Muscle of leg (tissue), 11 donors: Measurements from ENCODE around the gene OR4S2. TPM values are rescaled to one million over a fixed set of nuclear protein-coding genes. Genes with fewer than 3 reads are reported as not detected.

Experiments
- DNase-seq: peaks from one replicate; pipeline ENCODE4 v3.0.0; 2013
- H3K27ac ChIP-seq: one replicate; pipeline ENCODE4 v1.5.1; 2013; ENCODE audit warnings: mild to moderate bottlenecking, low read length, control low read depth
- H3K27me3 ChIP-seq: one replicate; pipeline ENCODE4 v1.6.1; 2013; ENCODE audit warnings: low read length; ENCODE audit not compliant: control insufficient read depth, insufficient read depth
- H3K36me3 ChIP-seq: one replicate; pipeline ENCODE4 v1.6.1; 2013; ENCODE audit warnings: low read length; ENCODE audit not compliant: control insufficient read depth, insufficient read depth
- H3K4me1 ChIP-seq: one replicate; pipeline ENCODE4 v1.6.1; 2013; ENCODE audit warnings: low read length; ENCODE audit not compliant: control insufficient read depth, insufficient read depth
- H3K4me3 ChIP-seq: one replicate; pipeline ENCODE4 v1.5.1; 2013; ENCODE audit warnings: low read length, control low read depth
- H3K9me3 ChIP-seq: replicated peaks from 2 replicates; pipeline ENCODE4 v1.6.1; 2013; ENCODE audit warnings: low read depth, low read length; ENCODE audit not compliant: control insufficient read depth
- WGBS: methylation state at CpG from one replicate; pipeline ENCODE4 v1.1.5; 2013; ENCODE audit warnings: missing lambda C conversion rate; ENCODE audit not compliant: insufficient coverage; 5-methylcytosine and 5-hydroxymethylcytosine counted together
- polyA plus RNA-seq, 8 donors: library from polyadenylated mRNA; unstranded; fragments of 120-200 nt; gene quantifications; one replicate each; pipeline versions ENCODE4 v1.2.1 to v1.2.3, GENCODE V29; 2013; ENCODE audit warnings: inconsistent platforms in 1 of 8, low replicate concordance in 1 of 8; ENCODE audit not compliant: insufficient read length in 8 of 8, insufficient read depth in 1 of 8
- total RNA-seq: library from RNA; stranded (reverse); fragments of 120-200 nt; gene quantifications from one replicate; pipeline ENCODE4 v1.2.4, GENCODE V29; 2013

OR4S2 gene
- total and polyA plus RNA-seq, 9 donors: not detected

DNA sequence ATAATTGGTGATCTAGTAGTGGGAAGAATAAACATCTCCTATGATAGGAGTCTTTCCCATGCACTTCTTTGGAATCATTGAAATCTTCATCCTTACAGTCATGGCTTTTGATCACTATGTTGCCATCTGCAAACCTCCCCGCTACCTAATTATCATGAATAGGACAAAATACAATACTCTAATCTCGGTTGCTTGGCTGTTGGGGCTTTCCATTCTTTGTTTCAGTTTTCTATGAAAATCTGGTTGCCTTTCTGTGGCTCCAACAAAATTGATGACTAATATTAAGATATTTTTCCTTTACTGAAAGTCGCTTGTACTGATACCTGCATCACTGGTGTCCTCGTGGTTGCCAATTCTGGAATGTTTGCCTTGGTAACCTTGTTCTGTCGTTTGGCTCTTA is 25.7 kb downstream of the OR4S2 start:
- 60% methylated on average over 2 of the region's 5 CpGs for WGBS
- H3K36me3 ChIP-seq: no peaks in the 10 kb centered on the region
- no peaks in the 10 kb centered on the region for H3K27me3 ChIP-seq
- H3K9me3 ChIP-seq: peaks cover 9% of the 10 kb centered on the region
- H3K4me1 ChIP-seq: no peaks in the 10 kb centered on the region
- H3K4me3 ChIP-seq: no peak overlapping the region
- H3K27ac ChIP-seq: no peak overlapping the region
- DNase-seq: no peak

GRCh38 chr11:55697817-55698216 is 49.7 kb downstream of the OR4S2 start:
- H3K27ac ChIP-seq: no peak overlapping the region
- peaks cover 27% of the 10 kb centered on the region for H3K9me3 ChIP-seq
- DNase-seq: no peak
- no peaks in the 10 kb centered on the region for H3K36me3 ChIP-seq
- H3K27me3 ChIP-seq: no peaks in the 10 kb centered on the region
- 64% methylated on average over 2 of the region's 3 CpGs for WGBS
- H3K4me3 ChIP-seq: no peak overlapping the region
- no peaks in the 10 kb centered on the region for H3K4me1 ChIP-seq

DNA sequence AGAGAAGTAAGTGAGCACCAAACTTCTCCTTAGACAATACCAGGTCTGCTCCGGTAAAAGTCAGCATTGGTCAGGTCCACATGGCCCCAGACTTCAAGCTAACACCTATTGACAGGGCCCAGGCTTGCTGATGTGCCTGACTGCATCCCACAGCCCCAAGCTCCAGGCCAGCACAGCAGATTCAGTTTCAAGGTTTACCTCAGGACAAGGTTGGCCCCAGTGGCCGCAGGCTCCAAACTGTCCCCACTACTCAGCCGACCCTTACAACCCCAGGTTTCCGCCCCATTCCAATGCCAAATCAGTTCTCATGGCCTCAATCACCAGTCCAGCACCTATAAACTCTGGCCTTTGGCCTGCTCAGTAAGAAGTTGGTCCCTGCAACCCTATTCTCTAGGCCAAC is 53.3 kb downstream of the OR4S2 start:
- DNase-seq: no peak
- Histone ChIP-seq H3K4me3 (no peak overlapping the region), H3K36me3 (no peaks in the 10 kb centered on the region), H3K4me1 (no peaks in the 10 kb centered on the region), H3K9me3 (peaks cover 23% of the 10 kb centered on the region), H3K27ac (no peak overlapping the region), H3K27me3 (no peaks in the 10 kb centered on the region)
- 74% methylated on average over 4 of the region's 4 CpGs for WGBS

Other genes with a start within 250 kb of the OR4S2 start
- gene OR4C15, start 93.9 kb upstream of the OR4S2 start, total RNA-seq: not detected
- not detected for gene OR4C15, start 93.9 kb upstream of the OR4S2 start, polyA plus RNA-seq
- gene OR4C16, start 76.2 kb upstream of the OR4S2 start, total RNA-seq: not detected
- not detected for gene OR4C16, start 76.2 kb upstream of the OR4S2 start, polyA plus RNA-seq
- gene OR4C11, start 40.7 kb upstream of the OR4S2 start, total RNA-seq: not detected
- under 1 TPM in 1 of 8 donors, not detected in 7; 0.10 TPM for gene OR4C11, start 40.7 kb upstream of the OR4S2 start, polyA plus RNA-seq
- gene OR4P4, start 13.2 kb upstream of the OR4S2 start, total RNA-seq: not detected
- gene OR4P4, start 13.2 kb upstream of the OR4S2 start, polyA plus RNA-seq: under 1 TPM in 5 of 8 donors, not detected in 3; 0.05 to 0.19 (median 0.08) TPM
- not detected for gene OR4C6, start 13.9 kb downstream of the OR4S2 start, total RNA-seq
- not detected for gene OR4C6, start 13.9 kb downstream of the OR4S2 start, polyA plus RNA-seq
- not detected for gene OR5D13, start 125.1 kb downstream of the OR4S2 start, total RNA-seq
- gene OR5D13, start 125.1 kb downstream of the OR4S2 start, polyA plus RNA-seq: not detected
- gene OR5D14, start 147.2 kb downstream of the OR4S2 start, total RNA-seq: not detected
- not detected for gene OR5D14, start 147.2 kb downstream of the OR4S2 start, polyA plus RNA-seq
- gene OR5L1, start 163.0 kb downstream of the OR4S2 start, total RNA-seq: not detected
- not detected for gene OR5L1, start 163.0 kb downstream of the OR4S2 start, polyA plus RNA-seq
- not detected for gene OR5D18, start 171.3 kb downstream of the OR4S2 start, total RNA-seq
- gene OR5D18, start 171.3 kb downstream of the OR4S2 start, polyA plus RNA-seq: not detected
- gene OR5L2, start 178.9 kb downstream of the OR4S2 start, total RNA-seq: not detected
- gene OR5L2, start 178.9 kb downstream of the OR4S2 start, polyA plus RNA-seq: not detected
- not detected for gene OR5D16, start 190.4 kb downstream of the OR4S2 start, total RNA-seq
- gene OR5D16, start 190.4 kb downstream of the OR4S2 start, polyA plus RNA-seq: not detected
- gene TRIM51, start 235.0 kb downstream of the OR4S2 start, total RNA-seq: not detected
- not detected for gene TRIM51, start 235.0 kb downstream of the OR4S2 start, polyA plus RNA-seq